Left ventricle myocardium inferior (tissue), 1 donor: ENCODE results near the gene SETDB1. TPM values are rescaled to one million over a fixed set of nuclear protein-coding genes. Genes with fewer than 3 reads are reported as not detected.

Experiments used
- DNase-seq: peaks from one replicate; pipeline ENCODE4 v3.0.0-alpha.2; 2020
- H3K27ac ChIP-seq: fragments of 200-600 bp; replicated peaks from 2 replicates; pipeline ENCODE4 v1.8.0; 2021
- H3K27me3 ChIP-seq: fragments of 200-600 bp; 2 replicates; pipeline ENCODE4 v1.8.0; 2021; ENCODE audit warnings: low read depth
- H3K36me3 ChIP-seq: fragments of 200-600 bp; 2 replicates; pipeline ENCODE4 v1.8.0; 2021
- H3K4me1 ChIP-seq: fragments of 200-600 bp; 2 replicates; pipeline ENCODE4 v1.8.0; 2021
- H3K4me3 ChIP-seq: fragments of 200-600 bp; 2 replicates; pipeline ENCODE4 v1.8.0; 2021; ENCODE audit warnings: mild to moderate bottlenecking, moderate library complexity
- H3K9me3 ChIP-seq: fragments of 200-600 bp; replicated peaks from 2 replicates; pipeline ENCODE4 v1.8.0; 2021
- intact Hi-C: fragments of 100-400 bp; cut with micrococcal nuclease; formaldehyde crosslinking; loops from one replicate; pipeline ENCODE4 v1.11.0; 2022
- total RNA-seq: library from RNA; stranded (reverse); fragmentation: NEBNext Ultra II Directional; extraction: Animal tissue kit (Norgen Biotek cat#: 25700); gene quantifications from one replicate; pipeline ENCODE4 v1.2.1, GENCODE V29; 2021
- TF ChIP-seq, protein P1 (sequence below): fragments of 200-600 bp; IDR thresholded peaks from 2 replicates; pipeline ENCODE4 v1.8.0; 2021; ENCODE audit warnings: antibody characterized with exemption, mild to moderate bottlenecking, borderline replicate concordance
- donor health status: DM: no; HTN: yes; CAD: no; lungs with severe emphysema.

Gene SETDB1
- total RNA-seq, 1 donor from 2014 or later: 17.2 TPM

DNA sequence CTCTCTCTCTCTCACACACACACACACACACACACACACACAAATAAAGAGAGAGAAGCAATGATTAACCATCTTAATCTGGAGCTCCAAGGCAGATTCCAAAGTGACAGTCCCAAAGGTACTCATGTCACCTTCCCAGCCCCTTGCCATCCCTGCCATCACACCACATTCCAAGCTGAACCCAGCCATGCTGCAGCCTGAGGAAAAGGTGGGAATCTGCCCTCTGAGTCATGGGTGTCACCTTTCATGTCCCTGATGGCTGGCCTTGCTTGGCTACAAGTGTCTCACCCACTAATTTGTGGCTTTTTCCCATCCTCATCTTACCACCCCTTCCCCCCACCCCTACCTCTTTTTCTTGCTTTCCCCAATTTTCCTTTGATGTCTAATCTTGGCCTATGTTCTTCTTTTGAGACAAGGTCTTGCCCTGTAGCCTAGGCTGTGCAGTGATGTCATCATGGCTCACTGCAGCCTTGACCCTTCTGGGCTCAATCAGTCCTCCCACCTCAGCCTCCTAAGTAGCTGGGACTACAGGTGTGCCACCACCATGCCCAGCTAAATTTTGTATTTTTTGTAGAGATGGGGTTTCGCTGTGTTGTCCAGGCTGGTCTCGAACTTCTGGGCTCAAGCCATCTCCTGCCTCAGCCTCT is 59.1 kb downstream of the SETDB1 start:
- DNase-seq: no peak
- Histone ChIP-seq H3K4me3 (no peak overlapping the region), H3K4me1 (no peaks in the 10 kb centered on the region), H3K36me3 (no peaks in the 10 kb centered on the region), H3K27ac (no peak overlapping the region), H3K27me3 (no peaks in the 10 kb centered on the region), H3K9me3 (no peaks in the 10 kb centered on the region)
- TF ChIP-seq, protein P1, sequence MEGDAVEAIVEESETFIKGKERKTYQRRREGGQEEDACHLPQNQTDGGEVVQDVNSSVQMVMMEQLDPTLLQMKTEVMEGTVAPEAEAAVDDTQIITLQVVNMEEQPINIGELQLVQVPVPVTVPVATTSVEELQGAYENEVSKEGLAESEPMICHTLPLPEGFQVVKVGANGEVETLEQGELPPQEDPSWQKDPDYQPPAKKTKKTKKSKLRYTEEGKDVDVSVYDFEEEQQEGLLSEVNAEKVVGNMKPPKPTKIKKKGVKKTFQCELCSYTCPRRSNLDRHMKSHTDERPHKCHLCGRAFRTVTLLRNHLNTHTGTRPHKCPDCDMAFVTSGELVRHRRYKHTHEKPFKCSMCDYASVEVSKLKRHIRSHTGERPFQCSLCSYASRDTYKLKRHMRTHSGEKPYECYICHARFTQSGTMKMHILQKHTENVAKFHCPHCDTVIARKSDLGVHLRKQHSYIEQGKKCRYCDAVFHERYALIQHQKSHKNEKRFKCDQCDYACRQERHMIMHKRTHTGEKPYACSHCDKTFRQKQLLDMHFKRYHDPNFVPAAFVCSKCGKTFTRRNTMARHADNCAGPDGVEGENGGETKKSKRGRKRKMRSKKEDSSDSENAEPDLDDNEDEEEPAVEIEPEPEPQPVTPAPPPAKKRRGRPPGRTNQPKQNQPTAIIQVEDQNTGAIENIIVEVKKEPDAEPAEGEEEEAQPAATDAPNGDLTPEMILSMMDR: no peak
- intact Hi-C loops: no loop called here

DNA sequence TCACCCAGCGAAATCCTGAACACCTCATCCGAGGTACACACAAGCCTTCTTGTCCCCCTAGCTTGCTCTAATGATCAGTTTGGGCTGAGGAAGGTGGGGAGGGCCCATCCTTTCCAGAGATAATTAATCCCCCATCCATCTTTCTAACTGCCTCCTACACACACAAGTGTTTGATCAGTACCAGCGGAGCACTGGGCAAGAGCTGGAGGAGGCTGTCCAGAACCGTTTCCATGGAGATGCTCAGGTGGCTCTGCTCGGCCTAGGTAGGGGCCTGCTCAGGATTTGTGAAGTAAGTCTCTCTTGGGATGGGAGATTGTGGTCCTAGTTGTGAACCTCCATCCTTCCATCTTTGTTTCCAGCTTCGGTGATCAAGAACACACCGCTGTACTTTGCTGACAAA is 61.8 kb downstream of the SETDB1 start:
- Histone ChIP-seq H3K4me1 (no peaks in the 10 kb centered on the region), H3K27me3 (no peaks in the 10 kb centered on the region), H3K4me3 (no peak overlapping the region), H3K36me3 (no peaks in the 10 kb centered on the region), H3K27ac (no peak overlapping the region), H3K9me3 (no peaks in the 10 kb centered on the region)
- TF ChIP-seq, protein P1: no peak
- no peak for DNase-seq
- intact Hi-C loops: no loop called here

DNA sequence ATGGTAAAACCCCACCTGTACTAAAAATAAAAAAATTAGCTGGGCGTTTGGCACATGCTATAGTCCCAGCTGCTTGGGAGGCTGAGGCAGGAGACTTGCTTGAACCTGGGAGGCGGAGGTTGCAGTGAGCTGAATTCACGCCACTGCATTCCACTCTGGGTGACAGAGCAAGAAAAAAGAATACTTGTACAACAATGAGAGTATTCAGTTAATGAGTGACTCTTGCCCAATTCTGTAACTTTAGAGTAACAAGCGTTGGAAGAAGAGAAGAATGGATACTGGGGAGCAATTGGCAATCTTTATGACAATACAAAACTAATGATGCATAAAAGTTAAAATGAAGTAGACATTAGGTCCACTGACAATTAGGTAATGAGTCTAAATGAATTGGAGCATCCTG is 66.5 kb downstream of the SETDB1 start:
- peaks cover 18% of the 10 kb centered on the region for H3K4me1 ChIP-seq
- H3K27me3 ChIP-seq: no peaks in the 10 kb centered on the region
- intact Hi-C loops: no loop called here
- no peaks in the 10 kb centered on the region for H3K9me3 ChIP-seq
- TF ChIP-seq, protein P1: no peak
- no peak for DNase-seq
- no peak overlapping the region for H3K27ac ChIP-seq
- peaks cover 9% of the 10 kb centered on the region for H3K36me3 ChIP-seq
- H3K4me3 ChIP-seq: no peak overlapping the region

DNA sequence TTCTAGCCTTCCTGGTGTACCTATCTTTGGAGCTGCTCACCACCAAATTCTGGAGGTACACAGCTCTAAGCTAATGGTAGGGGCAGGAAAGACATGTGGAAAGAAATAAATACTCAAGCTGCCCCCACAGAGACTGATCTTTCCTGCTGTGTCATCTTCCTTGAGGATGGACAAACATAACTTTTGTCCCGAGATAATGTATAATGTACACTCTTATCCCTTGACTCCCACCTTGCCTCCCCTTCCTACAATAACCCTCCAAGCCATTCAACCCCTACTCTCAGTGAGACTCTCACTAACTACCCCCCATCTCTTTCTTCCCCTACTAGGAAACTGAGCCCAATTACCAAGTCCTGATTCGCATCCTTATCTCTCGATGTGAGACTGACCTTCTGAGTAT is 68.1 kb downstream of the SETDB1 start:
- Histone ChIP-seq H3K36me3 (peaks cover 26% of the 10 kb centered on the region), H3K27ac (no peak overlapping the region), H3K4me3 (no peak overlapping the region), H3K27me3 (no peaks in the 10 kb centered on the region), H3K9me3 (no peaks in the 10 kb centered on the region), H3K4me1 (peaks cover 18% of the 10 kb centered on the region)
- intact Hi-C loops: no loop called here
- DNase-seq: no peak
- TF ChIP-seq, protein P1: no peak

DNA sequence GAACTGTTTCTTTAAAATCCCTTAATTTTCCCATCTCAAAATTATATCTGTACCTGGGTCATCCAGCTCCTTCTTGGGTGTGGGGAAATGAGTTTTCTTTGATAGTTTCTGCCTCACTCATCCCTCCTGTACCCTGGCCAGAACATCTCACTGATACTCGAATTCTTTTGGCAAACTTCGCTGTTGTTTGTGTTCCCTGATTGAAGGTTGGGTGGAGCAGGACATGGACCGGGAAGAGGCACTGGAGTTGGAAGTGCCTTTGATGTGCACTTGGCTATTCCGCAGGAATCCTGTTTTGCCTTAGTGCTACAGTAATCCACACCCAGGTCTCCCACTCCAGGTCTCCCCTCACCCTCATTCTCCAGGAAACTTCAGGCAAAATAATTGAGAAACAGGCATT is 69.3 kb downstream of the SETDB1 start:
- TF ChIP-seq, protein P1: no peak
- Histone ChIP-seq H3K36me3 (peaks cover 38% of the 10 kb centered on the region), H3K4me1 (peaks cover 18% of the 10 kb centered on the region), H3K27me3 (no peaks in the 10 kb centered on the region), H3K27ac (peak overlapping the region; percentile 73), H3K4me3 (peak overlapping the region; percentile 36), H3K9me3 (no peaks in the 10 kb centered on the region)
- no peak for DNase-seq
- intact Hi-C loops: no loop called here
